ENCODE data around the gene LNPK.
"Not testable (repeated sequence)": the region's sequence is repeated elsewhere in the genome, so short reads cannot be mapped to it uniquely, and the experiment has no call there.

The LNPK gene

DNA sequence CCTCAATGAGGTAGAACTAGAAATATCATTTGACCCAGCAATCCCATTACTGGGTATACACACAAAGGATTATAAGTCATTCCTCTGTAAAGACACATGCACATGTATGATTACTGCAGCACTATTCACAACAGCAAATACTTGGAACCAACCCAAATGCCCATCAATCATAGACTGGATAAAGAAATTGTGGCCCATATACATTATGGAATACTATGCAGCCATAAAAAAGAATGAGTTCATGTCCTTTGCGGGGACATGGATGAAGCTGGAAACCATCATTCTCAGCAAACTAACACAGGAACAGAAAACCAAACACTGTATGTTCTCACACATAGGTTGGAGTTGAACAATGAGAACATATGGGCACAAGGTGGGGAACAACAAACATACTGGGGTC lies 106.1 kb downstream of the LNPK start:
- not testable (repeated sequence) for DNase-seq

DNA sequence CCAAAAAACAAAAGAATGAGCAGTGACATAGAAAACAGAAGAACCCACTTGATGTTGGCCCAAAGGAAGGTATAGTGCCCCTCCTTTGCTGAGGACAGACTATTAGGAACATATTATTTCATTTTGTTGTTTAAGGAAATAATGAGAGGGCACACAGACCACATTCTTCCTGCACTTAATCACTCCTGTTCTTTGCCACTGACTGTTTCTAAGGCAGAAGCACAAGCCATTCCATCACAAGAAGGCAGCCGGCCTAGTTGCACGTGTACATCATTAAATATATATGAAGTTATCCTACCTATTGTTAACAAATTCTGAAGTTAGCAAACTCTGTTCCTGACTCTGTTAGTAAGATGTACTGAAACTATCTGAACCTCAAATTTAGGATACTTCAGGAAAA lies 110.0 kb downstream of the LNPK start:
- no peak for DNase-seq

DNA sequence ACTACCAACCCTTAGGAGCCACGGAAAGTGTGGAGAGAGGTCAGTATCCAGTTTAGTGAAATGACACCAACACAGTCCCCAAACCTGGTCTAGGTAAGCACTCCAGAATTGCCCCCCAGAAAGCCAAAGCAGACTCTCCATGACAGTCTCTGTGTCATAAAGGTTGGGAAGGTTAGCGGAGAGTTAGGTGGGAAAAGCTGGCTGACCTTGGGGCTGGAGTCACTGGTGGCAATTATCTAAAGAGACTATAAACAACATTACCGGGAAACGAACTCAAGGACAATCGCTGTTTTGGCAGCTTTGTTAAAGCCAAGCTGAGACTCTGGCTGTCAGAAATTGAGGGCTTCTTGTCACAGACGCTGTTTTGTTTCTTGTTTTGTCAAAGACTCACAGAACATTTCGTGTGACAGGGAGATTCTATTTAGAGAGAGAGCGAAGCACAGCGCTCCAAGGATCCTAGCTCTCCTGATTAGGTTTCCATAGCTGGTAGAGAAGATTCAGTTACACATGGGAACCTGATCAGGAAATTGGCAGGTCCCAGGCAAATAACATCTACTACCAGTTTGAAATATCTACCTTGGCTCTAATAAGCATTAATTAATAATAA lies 111.3 kb downstream of the LNPK start:
- DNase-seq, result no peak

DNA sequence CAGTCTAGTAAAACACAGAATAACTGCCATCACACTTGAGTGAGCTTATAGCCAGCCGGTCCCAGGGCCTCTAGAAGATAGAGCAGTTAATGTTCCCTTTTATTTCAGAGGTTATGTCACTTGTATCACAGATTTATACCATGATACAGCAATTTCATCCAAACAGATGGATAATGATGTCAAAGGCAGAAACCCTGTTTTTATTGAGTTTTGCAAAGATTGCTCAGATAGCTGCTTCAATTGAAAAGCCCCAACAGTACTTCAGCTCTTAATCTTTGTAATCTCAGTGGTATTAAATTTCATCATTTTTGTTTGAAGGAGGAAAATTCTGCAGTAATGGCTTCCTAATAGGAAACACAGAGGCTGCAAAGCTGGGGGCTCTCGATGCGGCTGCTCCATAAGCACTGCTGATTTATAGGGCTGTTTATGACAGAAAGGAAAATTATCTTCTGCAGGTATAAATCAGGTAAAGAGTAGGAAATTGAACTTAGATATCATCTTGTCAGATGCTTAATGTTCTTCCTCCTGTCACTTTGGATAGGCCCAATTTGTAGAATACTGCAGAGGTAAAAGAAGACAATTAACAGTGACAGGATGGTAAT lies 112.3 kb downstream of the LNPK start:
- no peak for DNase-seq

DNA sequence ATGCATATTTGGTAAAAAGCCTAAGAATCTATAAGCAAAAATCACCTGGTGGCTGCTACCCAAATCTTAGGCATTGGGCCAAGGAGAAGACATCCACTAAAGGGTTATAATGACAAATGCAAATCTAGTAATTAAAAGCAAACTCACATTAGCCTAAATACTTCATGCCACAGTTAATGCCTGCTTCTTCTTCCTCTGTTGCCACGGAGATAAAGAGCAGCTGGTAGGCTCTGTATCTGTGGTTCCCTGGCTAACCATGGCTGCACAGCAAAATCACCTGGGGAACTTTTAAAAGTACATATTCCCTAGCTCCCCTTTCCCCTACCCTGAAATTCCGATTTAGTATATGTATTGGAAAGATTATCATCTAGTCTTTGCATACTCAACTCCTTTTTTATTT lies 114.3 kb downstream of the LNPK start:
- DNase-seq, result no peak

DNA sequence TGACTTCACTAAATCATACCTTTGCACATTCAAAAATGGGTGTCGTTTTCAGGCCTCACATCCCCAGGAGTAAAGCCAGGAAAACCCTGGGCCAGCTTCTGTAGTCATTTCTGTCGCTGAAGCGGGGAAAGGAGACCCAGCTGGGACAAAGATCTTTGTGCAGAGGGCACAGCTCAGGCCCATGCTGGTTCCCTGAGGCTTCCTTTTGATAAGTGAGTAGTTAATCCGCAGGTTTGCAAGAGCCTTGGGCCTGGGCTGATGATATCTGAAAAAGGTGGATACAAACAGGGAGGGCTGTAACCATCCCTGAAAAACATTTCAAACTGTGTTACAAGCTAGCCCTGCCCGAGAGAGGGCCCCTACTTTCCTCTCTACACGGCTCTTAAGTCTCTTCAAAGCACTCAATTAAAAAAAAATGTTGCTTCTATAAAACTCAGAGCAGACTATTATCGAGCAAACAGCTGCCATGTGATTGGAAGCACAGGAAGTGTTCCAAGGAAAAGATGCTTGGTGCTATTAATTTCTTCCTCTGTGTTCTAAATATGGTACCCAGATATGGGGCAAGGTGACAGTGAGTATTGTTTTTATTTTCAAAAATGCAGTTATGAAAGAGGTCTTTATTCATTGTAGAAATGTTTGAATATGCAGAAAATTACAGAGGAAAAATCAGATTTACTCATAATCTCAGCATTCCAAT lies 117.2 kb downstream of the LNPK start:
- DNase-seq, result no peak

DNA sequence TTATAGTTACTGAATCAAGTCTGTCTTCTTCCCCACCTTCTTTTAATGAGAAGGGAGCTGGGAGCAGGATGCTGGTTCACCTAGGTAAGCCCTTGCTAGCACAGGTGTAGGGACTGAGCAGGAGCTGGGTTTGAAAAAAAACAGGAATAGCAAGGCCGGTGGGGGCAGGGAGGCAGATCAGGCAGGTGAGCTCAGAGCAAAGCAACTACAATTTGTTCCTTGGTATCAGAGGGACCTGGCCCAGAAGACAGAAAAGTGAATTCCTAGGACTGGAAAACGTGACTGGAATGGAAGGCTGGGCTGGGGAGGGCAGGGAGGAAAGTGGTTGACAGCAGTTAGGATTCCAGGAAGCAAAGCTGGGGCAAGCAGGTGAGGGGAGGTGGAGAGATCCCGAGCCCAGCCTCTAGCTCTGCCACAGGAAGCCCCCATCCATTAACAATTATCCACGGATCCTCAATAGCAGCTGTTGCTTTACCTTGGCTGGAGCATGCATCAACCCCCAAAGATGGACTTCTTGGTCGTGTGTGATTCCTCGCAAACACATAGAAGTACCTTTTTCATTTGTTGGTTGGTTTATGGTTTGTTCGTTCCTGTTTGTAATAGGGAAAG lies 118.4 kb downstream of the LNPK start:
- no peak for DNase-seq

DNA sequence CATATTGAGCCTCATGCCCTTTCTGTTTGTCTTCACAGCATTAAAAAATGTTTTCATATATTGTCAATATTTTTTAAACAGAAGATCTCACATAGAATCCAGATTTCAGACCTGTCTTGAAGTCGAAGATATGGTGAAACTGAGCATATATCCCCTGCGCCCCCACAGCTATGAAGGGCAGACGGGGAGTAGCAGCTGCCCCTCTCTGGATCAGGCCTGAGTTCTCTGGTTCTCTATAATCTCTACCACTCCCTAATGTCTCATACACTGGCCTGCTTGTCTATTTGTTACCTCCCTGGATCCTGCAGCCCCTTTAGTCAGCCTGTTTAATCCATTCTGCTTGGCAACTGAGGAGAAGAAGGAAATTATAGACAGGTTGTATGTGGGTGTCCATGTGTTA lies 122.4 kb downstream of the LNPK start:
- no peak for DNase-seq

DNA sequence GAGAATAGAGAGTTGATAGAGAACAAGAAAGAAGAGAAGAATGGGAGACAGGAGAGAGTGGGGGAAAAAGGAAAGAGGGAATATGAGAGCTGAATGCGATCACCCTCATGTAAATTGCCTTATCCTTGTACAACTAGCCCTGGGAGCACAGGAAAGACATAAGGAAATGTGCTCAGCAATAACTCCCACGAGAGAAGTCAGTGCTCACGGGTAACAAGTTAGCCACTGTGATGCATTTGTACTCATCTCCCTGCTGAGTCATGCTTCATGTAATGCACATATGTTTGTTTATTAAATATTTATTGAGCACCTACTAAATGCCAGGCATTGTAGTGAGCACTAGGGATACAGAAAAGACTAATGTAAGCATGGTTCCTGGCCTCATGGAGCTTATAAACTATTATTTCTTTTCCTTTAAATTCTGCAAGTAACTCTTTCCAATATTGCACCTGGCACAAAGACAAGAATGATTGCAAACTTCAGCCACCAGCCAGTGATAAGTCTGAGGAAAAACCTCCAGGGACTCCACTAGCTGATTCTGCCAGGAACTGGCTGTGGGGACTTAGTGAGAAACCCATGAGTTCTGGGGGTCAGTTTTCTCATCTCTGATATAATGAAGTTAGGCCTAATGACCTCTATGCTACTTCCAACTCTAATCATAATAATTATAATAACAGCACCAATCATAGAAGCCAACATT lies 124.1 kb downstream of the LNPK start:
- no peak for DNase-seq

DNA sequence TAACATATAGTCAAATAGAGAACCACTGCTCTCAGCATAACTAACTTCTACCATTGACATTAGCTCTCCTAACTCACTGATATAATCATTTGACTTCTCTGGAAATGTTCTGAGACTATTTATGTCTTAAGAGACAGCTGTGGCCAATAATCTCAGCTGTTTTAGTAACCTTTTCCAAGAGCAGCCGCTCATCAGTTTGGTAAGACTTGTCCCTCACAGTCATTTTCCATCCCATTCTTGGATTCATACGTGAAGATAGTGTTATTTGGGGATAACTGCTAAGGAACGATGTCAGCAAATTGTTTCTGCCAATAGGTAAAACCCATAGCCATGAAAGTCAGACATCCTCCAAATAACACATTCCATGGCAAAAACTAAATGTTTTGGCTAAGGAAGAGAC lies 127.8 kb downstream of the LNPK start:
- no peak for DNase-seq

Measured in right hindlimb (tissue), 1 donor.